ENCODE results near the gene KLHL3.

Gene KLHL3

DNA sequence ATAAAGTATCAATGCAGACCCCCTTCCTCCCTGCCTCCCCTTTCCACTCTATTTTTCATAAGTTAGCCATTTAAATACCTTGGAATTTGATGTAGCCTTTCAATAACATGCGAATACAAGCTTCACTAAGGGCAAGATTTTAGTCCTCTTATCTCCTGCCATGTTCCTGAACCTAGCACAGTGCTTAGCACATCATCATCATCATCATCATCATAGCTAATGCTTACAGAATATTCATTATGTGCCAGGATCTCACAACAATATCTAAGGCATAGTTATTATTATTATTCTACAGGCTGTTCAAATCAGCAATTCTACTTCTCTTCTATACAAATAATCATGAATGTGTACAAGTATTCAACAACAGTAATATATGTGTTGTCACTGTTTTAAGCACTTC lies 20.4 kb downstream of the KLHL3 start:
- TF ChIP-seq, protein P1, sequence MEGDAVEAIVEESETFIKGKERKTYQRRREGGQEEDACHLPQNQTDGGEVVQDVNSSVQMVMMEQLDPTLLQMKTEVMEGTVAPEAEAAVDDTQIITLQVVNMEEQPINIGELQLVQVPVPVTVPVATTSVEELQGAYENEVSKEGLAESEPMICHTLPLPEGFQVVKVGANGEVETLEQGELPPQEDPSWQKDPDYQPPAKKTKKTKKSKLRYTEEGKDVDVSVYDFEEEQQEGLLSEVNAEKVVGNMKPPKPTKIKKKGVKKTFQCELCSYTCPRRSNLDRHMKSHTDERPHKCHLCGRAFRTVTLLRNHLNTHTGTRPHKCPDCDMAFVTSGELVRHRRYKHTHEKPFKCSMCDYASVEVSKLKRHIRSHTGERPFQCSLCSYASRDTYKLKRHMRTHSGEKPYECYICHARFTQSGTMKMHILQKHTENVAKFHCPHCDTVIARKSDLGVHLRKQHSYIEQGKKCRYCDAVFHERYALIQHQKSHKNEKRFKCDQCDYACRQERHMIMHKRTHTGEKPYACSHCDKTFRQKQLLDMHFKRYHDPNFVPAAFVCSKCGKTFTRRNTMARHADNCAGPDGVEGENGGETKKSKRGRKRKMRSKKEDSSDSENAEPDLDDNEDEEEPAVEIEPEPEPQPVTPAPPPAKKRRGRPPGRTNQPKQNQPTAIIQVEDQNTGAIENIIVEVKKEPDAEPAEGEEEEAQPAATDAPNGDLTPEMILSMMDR (IDR thresholded peaks at IDR 0.05; ENCODE audit: insufficient read depth, low read length, poor library complexity, severe bottlenecking), result no peak
- no peak for TF ChIP-seq EZH2phosphoT487 (conservative IDR thresholded peaks at IDR 0.05; ENCODE audit: low read length)
- no peak overlapping the region for H3K9ac ChIP-seq (ENCODE audit: low read length)
- H3K4me2 ChIP-seq (ENCODE audit: low read depth, low read length, poor library complexity, severe bottlenecking), result no peak overlapping the region
- no peak overlapping the region for H3K27ac ChIP-seq (ENCODE audit: low read depth, low read length)
- no peaks in the 10 kb centered on the region for H3K27me3 ChIP-seq (ENCODE audit: low read length)
- no peaks in the 10 kb centered on the region for H3K9me3 ChIP-seq (ENCODE audit: insufficient read depth, low read length)
- H3F3A ChIP-seq (ENCODE audit: insufficient read depth), result no peaks in the 10 kb centered on the region
- H3K79me2 ChIP-seq (ENCODE audit: insufficient read depth, low read length), result no peaks in the 10 kb centered on the region
- no peaks in the 10 kb centered on the region for H3K36me3 ChIP-seq (ENCODE audit: low read length)
- H4K20me1 ChIP-seq (ENCODE audit: low read depth, low read length), result no peaks in the 10 kb centered on the region
- no peaks in the 10 kb centered on the region for H3K9me2 ChIP-seq (replicated peaks; ENCODE audit: insufficient read depth, low read length)
- no peak overlapping the region for H2AFZ ChIP-seq (ENCODE audit: low read depth, low read length, severe bottlenecking)
- H3K4me3 ChIP-seq (ENCODE audit: insufficient read depth, low read length, poor library complexity, severe bottlenecking), result no peak overlapping the region

DNA sequence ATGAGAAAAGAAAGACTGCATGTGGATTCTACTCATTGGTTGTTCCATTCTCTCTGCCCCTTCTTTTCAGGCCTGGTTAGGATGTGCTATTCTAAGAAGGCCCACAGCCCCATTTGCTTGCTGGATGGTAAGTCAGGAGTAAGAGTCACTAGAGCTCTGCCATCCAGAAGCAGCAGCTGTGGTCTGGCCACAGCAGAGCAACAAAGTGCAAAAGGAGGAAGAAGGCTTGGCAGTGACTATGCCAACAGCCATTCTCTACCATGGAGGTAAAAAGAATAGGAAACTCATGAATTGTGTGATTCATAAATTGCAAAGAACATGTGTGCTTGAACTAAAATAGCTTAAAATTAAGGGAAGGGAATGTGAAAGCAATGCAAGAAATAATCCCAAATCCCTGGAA lies 20.9 kb downstream of the KLHL3 start:
- no peak overlapping the region for H3K27ac ChIP-seq (ENCODE audit: low read depth, low read length)
- H3K9me3 ChIP-seq (ENCODE audit: insufficient read depth, low read length), result no peaks in the 10 kb centered on the region
- no peaks in the 10 kb centered on the region for H4K20me1 ChIP-seq (ENCODE audit: low read depth, low read length)
- no peak overlapping the region for H3K9ac ChIP-seq (ENCODE audit: low read length)
- no peak overlapping the region for H3K4me3 ChIP-seq (ENCODE audit: insufficient read depth, low read length, poor library complexity, severe bottlenecking)
- H3K36me3 ChIP-seq (ENCODE audit: low read length), result no peaks in the 10 kb centered on the region
- no peak overlapping the region for H3K4me2 ChIP-seq (ENCODE audit: low read depth, low read length, poor library complexity, severe bottlenecking)
- no peak overlapping the region for H2AFZ ChIP-seq (ENCODE audit: low read depth, low read length, severe bottlenecking)
- no peaks in the 10 kb centered on the region for H3K27me3 ChIP-seq (ENCODE audit: low read length)
- no peaks in the 10 kb centered on the region for H3F3A ChIP-seq (ENCODE audit: insufficient read depth)
- no peaks in the 10 kb centered on the region for H3K79me2 ChIP-seq (ENCODE audit: insufficient read depth, low read length)
- TF ChIP-seq, protein P1 (IDR thresholded peaks at IDR 0.05; ENCODE audit: insufficient read depth, low read length, poor library complexity, severe bottlenecking), result no peak
- TF ChIP-seq EZH2phosphoT487 (conservative IDR thresholded peaks at IDR 0.05; ENCODE audit: low read length), result no peak
- no peaks in the 10 kb centered on the region for H3K9me2 ChIP-seq (replicated peaks; ENCODE audit: insufficient read depth, low read length)

DNA sequence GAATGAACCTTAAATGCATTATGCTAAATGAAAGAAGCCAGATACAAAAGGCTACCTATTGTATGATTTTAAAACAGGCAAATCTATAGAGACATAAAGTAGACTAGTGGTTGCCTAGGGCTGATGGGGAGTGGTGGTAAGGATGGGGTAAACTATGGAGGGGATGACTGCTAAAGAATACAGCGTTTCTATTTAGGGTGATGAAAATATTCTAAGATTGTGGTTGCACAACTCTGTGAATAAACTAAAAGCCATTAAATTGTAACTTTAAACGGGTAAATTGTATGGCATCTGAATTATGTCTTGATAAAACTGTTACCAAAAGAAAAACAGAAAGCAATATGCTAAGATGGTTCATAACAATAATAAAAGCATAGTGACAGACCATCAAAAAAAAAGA lies 21.4 kb downstream of the KLHL3 start:
- no peak overlapping the region for H3K27ac ChIP-seq (ENCODE audit: low read depth, low read length)
- no peaks in the 10 kb centered on the region for H3K9me3 ChIP-seq (ENCODE audit: insufficient read depth, low read length)
- no peaks in the 10 kb centered on the region for H3K27me3 ChIP-seq (ENCODE audit: low read length)
- no peaks in the 10 kb centered on the region for H3K9me2 ChIP-seq (replicated peaks; ENCODE audit: insufficient read depth, low read length)
- no peaks in the 10 kb centered on the region for H3F3A ChIP-seq (ENCODE audit: insufficient read depth)
- H3K36me3 ChIP-seq (ENCODE audit: low read length), result no peaks in the 10 kb centered on the region
- no peak overlapping the region for H2AFZ ChIP-seq (ENCODE audit: low read depth, low read length, severe bottlenecking)
- H3K9ac ChIP-seq (ENCODE audit: low read length), result no peak overlapping the region
- no peaks in the 10 kb centered on the region for H3K79me2 ChIP-seq (ENCODE audit: insufficient read depth, low read length)
- no peaks in the 10 kb centered on the region for H4K20me1 ChIP-seq (ENCODE audit: low read depth, low read length)
- no peak overlapping the region for H3K4me2 ChIP-seq (ENCODE audit: low read depth, low read length, poor library complexity, severe bottlenecking)
- no peak for TF ChIP-seq EZH2phosphoT487 (conservative IDR thresholded peaks at IDR 0.05; ENCODE audit: low read length)
- TF ChIP-seq, protein P1 (IDR thresholded peaks at IDR 0.05; ENCODE audit: insufficient read depth, low read length, poor library complexity, severe bottlenecking), result no peak
- no peak overlapping the region for H3K4me3 ChIP-seq (ENCODE audit: insufficient read depth, low read length, poor library complexity, severe bottlenecking)
